Measurements from ENCODE around the gene TPP2.
A peak's percentile ranks its signal among the peaks of the same experiment; 100 is the strongest.

Gene TPP2

GRCh38 chr13:102697264-102697663, 100.5 kb downstream of the TPP2 start:
- no peak for DNase-seq

DNA sequence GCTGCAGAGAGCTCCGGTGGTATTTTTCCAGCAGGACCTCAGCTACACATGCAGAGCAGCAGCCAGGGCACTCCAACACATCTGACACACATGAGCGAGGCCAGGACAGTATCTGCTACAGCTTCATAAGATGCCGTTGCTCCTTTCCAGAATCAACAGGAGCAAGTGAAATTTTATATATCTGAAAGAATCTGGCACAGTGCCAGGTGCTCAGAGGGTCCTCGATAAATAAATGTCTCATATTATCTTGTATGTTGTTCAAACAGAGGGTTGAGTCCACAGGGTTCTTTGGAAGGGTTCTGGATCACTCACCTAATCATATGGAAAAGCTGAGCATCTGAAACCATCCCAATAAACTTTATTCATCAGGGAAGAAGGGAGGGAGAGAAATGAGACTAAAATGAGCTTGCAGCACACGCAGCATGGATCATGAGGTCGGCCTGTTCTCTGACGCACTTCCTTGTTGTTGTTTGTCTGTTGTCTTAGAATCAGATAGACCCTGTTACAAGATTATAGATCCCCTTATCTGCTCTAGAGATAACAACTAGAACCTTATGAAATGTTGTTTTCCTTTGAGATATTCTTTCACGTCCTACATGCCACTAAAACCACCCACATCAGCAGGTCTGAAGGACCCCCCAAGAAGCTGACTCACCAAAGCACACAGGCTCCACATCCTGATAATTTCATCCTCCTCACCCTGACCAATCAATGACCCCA, 101.3 kb downstream of the TPP2 start:
- DNase-seq, result no peak

GRCh38 chr13:102698649-102698980, 101.8 kb downstream of the TPP2 start:
- no peak for DNase-seq

- no peak for DNase-seq
These were observed 102.7 kb downstream of the TPP2 start for GRCh38 chr13:102699504-102699903.

GRCh38 chr13:102700088-102701031, 103.6 kb downstream of the TPP2 start:
- DNase-seq, result no peak

DNA sequence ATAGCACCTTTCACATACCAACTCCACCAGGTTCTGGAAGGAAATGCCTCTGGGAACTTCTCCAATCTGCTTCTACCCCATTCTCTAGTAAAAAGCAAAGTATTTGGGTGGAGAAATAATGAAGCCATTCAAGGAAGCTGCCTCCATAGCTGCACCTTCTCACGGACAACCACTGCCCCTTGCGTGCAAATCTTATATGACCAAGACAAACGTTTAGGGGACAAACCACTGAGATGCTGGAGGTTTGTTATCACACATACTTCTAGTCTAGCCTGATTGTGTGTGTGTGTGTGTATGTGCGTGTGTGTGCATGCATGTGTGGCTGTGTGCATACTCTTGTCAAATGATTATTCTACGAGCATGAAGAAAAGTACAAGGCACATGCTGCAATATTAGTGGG, 104.5 kb downstream of the TPP2 start:
- DNase-seq, result no peak

- DNase-seq, result no peak
These were observed 106.4 kb downstream of the TPP2 start for GRCh38 chr13:102702965-102703725.

- no peak for DNase-seq
These were observed 106.9 kb downstream of the TPP2 start for GRCh38 chr13:102703726-102704035.

DNA sequence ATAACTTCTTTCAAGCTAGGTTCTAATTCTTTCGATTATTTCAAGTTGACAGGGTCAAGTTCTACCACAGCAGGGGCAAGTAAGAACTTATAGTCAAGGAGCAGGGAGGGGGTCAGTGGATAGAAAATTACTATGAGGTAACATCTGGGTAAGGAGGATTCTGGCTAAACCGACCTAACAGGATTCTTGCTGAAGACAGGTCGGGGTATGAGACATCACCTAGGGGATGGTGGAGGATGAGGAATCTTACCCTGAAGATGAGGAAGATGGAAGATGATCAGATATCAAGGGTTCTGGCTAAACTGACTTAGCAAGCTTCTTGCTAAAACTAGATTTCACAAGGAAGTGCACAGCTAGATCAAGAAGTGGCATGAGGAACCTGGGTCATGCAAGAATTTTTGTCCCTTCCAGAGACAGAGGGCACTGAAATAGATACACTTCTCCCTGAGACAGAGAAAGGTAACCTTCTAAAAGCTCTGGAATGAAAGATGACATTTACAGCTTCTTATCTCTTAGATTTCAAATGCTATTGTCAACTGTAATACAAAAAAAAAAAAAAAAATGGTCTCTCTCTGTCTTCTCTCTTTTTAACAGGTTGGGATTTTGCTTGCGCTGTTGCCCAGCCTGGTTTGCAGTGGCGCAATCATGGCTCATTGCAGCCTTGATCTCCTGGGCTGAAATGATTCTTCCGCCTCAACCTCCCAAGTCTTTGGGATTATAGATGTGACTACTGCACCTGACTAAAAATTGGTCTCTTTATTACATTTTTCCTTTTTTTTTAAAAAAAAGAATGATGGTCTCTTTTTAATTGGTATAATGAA, 107.7 kb downstream of the TPP2 start:
- DNase-seq, result no peak

DNA sequence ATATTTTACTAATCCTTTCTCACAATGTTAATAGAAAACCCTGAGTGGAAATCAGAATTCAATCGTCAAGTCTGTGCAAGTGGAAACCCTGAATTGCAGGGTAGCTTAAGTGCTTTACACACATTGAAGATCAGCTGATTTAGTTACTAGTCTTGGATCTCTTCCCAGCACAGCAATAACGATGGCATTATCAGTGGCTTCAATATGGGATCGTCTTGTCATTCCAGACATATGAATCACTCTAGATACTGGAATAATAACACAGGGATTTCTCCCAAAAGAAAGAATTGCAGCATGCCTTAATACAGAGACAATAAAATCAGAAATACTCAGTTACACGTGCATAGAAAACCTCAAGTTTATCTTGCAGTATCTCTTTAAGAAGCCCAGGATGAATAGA, 110.7 kb downstream of the TPP2 start:
- DNase-seq, result peak; percentile 12

DNA sequence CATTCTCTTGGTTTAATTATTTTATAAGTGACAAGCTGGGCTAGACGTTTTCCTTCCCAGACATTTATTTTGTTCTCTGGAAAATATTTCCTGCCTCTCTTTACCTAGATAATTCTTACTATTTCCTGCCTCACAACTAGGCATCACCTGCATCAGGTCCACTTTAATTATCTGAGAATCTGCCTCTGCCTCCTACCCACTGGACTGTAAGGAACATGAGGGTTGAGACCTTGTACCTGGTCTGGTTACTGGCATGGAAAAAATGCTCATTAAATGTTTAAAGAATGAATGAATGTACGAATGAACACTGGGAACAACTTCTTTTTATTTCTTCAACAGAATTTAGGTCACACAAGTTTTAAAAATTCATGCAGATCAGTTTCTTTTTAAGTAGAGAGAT, 111.4 kb downstream of the TPP2 start:
- no peak for DNase-seq

GRCh38 chr13:102708991-102709390, 112.2 kb downstream of the TPP2 start:
- DNase-seq, result no peak

DNA sequence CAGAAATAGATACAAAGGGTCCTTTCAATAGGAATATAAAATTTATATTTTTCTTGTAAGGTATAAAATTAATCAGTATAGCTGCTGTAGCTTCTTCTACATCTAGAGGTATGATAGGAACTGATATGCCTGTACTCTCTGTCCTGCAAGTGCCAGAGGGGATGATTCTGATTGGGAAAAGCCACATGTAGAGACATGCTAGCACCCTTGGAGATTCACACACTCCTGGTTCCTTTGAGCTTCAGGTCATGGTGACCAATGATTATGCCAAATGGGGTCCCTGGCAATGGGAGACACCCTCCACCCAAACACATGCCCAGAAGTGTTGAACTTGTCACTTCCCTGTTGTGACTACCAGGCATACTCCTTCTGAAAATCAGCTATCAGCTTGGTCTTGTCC, 112.8 kb downstream of the TPP2 start:
- no peak for DNase-seq

GRCh38 chr13:102710261-102710679, 113.5 kb downstream of the TPP2 start:
- no peak for DNase-seq

GRCh38 chr13:102715447-102715846, 118.7 kb downstream of the TPP2 start:
- no peak for DNase-seq

- DNase-seq, result no peak
These were observed 122.0 kb downstream of the TPP2 start for GRCh38 chr13:102718746-102719145.

DNA sequence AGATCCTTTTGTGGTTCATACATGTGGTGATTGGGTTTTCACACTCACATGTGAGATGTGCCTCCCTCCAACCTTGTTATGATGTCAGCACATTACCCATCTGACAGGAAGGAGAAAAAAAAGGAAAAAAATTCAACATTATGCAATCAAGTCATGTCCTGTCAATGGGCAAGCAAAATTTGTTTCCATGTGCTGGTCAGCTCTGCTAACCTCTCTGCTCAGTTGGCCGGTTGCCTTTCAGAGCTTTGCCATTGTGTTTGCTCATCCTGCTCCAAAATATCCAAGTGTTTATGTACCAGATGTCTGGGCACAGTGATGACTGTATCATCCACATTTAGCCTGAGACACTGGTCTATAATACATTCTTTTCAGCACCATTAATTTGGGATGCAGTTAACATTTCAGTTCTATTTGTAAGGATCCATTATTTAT, 125.0 kb downstream of the TPP2 start:
- DNase-seq, result no peak

- DNase-seq, result no peak
These were observed 128.1 kb downstream of the TPP2 start for GRCh38 chr13:102724923-102725322.

DNA sequence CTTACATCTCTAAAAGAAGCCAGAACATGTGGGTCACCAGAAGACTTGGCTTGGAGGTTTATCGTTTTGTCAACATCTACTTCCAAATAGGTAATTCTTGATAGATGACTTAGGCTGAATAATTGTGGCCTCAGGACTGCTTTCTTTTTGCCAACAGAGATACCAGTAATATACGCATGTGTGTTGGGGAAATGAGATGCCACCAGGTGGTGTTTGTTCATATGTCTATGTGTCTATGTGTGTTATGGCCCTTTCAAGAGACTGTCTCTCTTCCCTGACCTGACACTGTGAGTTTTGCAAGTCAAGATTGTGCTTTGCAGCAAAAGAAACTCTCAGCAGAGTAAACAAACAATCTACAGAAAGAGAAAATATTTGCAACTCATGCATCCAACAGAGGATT, 129.6 kb downstream of the TPP2 start:
- DNase-seq, result no peak
